A549 (cell line): Measurements from ENCODE around the gene CHMP1B. TPM values are rescaled to one million over a fixed set of nuclear protein-coding genes. Genes with fewer than 3 reads are reported as not detected.

Experiments
- ATAC-seq, 2 experiments: fragments of 200-7000 bp in 1 of 2; fragments of >200 bp in 1 of 2; cut with Nextera tagmentation in 1 of 2; cut with Tn5 transposase in 1 of 2; 3 replicates each; pipeline versions ENCODE4 v1.8.0 to v1.9.1; 2018 to 2020; ENCODE audit warnings: mild to moderate bottlenecking in 1 of 2, moderate library complexity in 1 of 2
- CTCF ChIA-PET: fragments of 300-600 bp; sonication (Branson Sonifier 250); formaldehyde crosslinking; extraction: SDS; loops from one replicate; lab custom pipeline; 2021; ENCODE audit warnings: antibody characterized with exemption, inconsistent platforms; lab: Yijun Ruan, JAX
- POLR2A ChIA-PET: fragments of 350-600 bp; formaldehyde crosslinking; extraction: SDS; loops from one replicate; lab custom pipeline; 2021; ENCODE audit warnings: antibody characterized with exemption, inconsistent platforms; lab: Yijun Ruan, JAX
- DNase-seq, 2 experiments: peaks; one replicate each; pipeline versions ENCODE4 v3.0.0 to v3.0.0-alpha.2; 2011 to 2016; ENCODE audit warnings: low read depth in 1 of 2, low spot score in 1 of 2
- FAIRE-seq: peaks from 2 replicates; lab custom pipeline; 2011; peaks lifted over from hg19 to GRCh38; lab: Jason Lieb, UNC
- H3K27ac ChIP-seq, 2 experiments: fragments of >200 bp; sonication (Bioruptor Twin); formaldehyde crosslinking; 3 replicates each; pipeline ENCODE4 v1.5.1; 2016 to 2017
- H3K4me1 ChIP-seq: fragments of >200 bp; sonication (Bioruptor Twin); formaldehyde crosslinking; 3 replicates; pipeline ENCODE4 v1.6.1; 2016
- H3K4me2 ChIP-seq: fragments of >200 bp; sonication (Bioruptor Twin); formaldehyde crosslinking; 3 replicates; pipeline ENCODE4 v1.6.1; 2016
- H3K4me3 ChIP-seq: fragments of >200 bp; sonication (Bioruptor Twin); formaldehyde crosslinking; 3 replicates; pipeline ENCODE4 v1.5.1; 2016
- H3K9me3 ChIP-seq: fragments of >200 bp; sonication (Bioruptor Twin); formaldehyde crosslinking; 3 replicates; pipeline ENCODE4 v1.6.1; 2016
- ATOH8 ChIP-seq: fragments of 250-450 bp; sonication (Bioruptor Pico); IDR thresholded peaks from 2 replicates; pipeline ENCODE4 v1.5.0; 2020; ENCODE audit warnings: low read depth, mild to moderate bottlenecking, moderate library complexity
- BCL3 ChIP-seq: fragments of >200 bp; sonication (Bioruptor Twin); formaldehyde crosslinking; IDR thresholded peaks from 3 replicates; pipeline ENCODE4 v1.6.1; 2016
- CBX2 ChIP-seq: fragments of 200-600 bp; sonication (generic); IDR thresholded peaks from 2 replicates; pipeline ENCODE4 v1.6.1; 2016; ENCODE audit warnings: low read depth, mild to moderate bottlenecking, borderline replicate concordance
- CEBPB ChIP-seq, 2 experiments: fragments of >200 bp in 1 of 2; sonication (Bioruptor Twin) in 1 of 2; formaldehyde crosslinking in 1 of 2; IDR thresholded peaks; 2 replicates each; pipeline ENCODE4 v1.6.1; 2012 to 2016
- CTCF ChIP-seq: fragments of >200 bp; sonication (Bioruptor Twin); formaldehyde crosslinking; IDR thresholded peaks from 3 replicates; pipeline ENCODE4 v1.5.1; 2016
- EHMT2 ChIP-seq: fragments of 200-600 bp; sonication (generic); IDR thresholded peaks from 2 replicates; pipeline ENCODE4 v1.6.1; 2016; ENCODE audit warnings: antibody characterized with exemption, low read depth, mild to moderate bottlenecking, moderate library complexity
- ESRRA ChIP-seq: fragments of 150-350 bp; IDR thresholded peaks from 2 replicates; pipeline ENCODE4 v1.6.1; 2014; ENCODE audit warnings: mild to moderate bottlenecking, low read length, borderline replicate concordance
- FOXS1 ChIP-seq: fragments of 250-450 bp; sonication (Bioruptor Pico); IDR thresholded peaks from 2 replicates; pipeline ENCODE4 v1.5.0; 2020; ENCODE audit warnings: mild to moderate bottlenecking, moderate library complexity
- HDAC2 ChIP-seq: fragments of 200-600 bp; sonication (generic); IDR thresholded peaks from 2 replicates; pipeline ENCODE4 v1.6.1; 2016
- HEYL ChIP-seq: fragments of 250-450 bp; sonication (Bioruptor Pico); IDR thresholded peaks from 2 replicates; pipeline ENCODE4 v1.8.0; 2021; ENCODE audit warnings: mild to moderate bottlenecking, moderate library complexity
- HOXA7 ChIP-seq: fragments of 250-450 bp; sonication (Bioruptor Pico); IDR thresholded peaks from 2 replicates; pipeline ENCODE4 v1.5.0; 2020; ENCODE audit warnings: mild to moderate bottlenecking, moderate library complexity
- JUN ChIP-seq, 2 experiments: fragments of >200 bp; sonication (Bioruptor Twin); formaldehyde crosslinking; IDR thresholded peaks; 2 replicates in 1 of 2; 3 replicates in 1 of 2; pipeline ENCODE4 v1.6.1; 2016 to 2017
- MAFK ChIP-seq: fragments of 450-650 bp; IDR thresholded peaks from 2 replicates; pipeline ENCODE4 v1.6.1; 2014; ENCODE audit not compliant: partially characterized antibody
- MAX ChIP-seq: IDR thresholded peaks from 2 replicates; pipeline ENCODE4 v1.6.1; 2012
- PHF8 ChIP-seq: fragments of 200-600 bp; sonication (generic); IDR thresholded peaks from 2 replicates; pipeline ENCODE4 v1.6.1; 2016; ENCODE audit warnings: low read depth, mild to moderate bottlenecking, antibody characterized with exemption, moderate library complexity, borderline replicate concordance
- POLR2A ChIP-seq: IDR thresholded peaks from 2 replicates; pipeline ENCODE4 v1.6.1; 2012; ENCODE audit warnings: mild to moderate bottlenecking, low read length
- RAD21 ChIP-seq, 2 experiments: fragments of >200 bp in 1 of 2; sonication (Bioruptor Twin) in 1 of 2; formaldehyde crosslinking in 1 of 2; IDR thresholded peaks in 1 of 2; conservative IDR thresholded peaks in 1 of 2; 2 replicates in 1 of 2; 3 replicates in 1 of 2; pipeline ENCODE4 v1.6.1; 2012 to 2018; ENCODE audit warnings: inconsistent platforms in 1 of 2
- RFX5 ChIP-seq: fragments of 450-650 bp; IDR thresholded peaks from 2 replicates; pipeline ENCODE4 v1.7.1; 2014; ENCODE audit warnings: antibody characterized with exemption, mild to moderate bottlenecking, moderate library complexity
- RNF2 ChIP-seq: fragments of 200-600 bp; sonication (generic); IDR thresholded peaks from 2 replicates; pipeline ENCODE4 v1.6.1; 2016; ENCODE audit warnings: low read depth, mild to moderate bottlenecking, antibody characterized with exemption, moderate library complexity, borderline replicate concordance
- SREBF2 ChIP-seq: fragments of 450-650 bp; IDR thresholded peaks from 2 replicates; pipeline ENCODE4 v1.6.1; 2014; ENCODE audit warnings: mild to moderate bottlenecking, moderate library complexity
- USF2 ChIP-seq: fragments of 450-650 bp; IDR thresholded peaks from 2 replicates; pipeline ENCODE4 v1.6.1; 2014; ENCODE audit warnings: antibody characterized with exemption
- WGBS: methylation state at CpG from one replicate; pipeline ENCODE4 v1.1.6; 2017; ENCODE audit errors: missing lambda C conversion rate; 5-methylcytosine and 5-hydroxymethylcytosine counted together
- polyA plus RNA-seq, 4 experiments: library from polyadenylated mRNA; depleted of rRNA in 3 of 4; stranded (reverse); fragments of >200 nt; fragmentation: RNase III in 1 of 4; extraction: RNeasy Plus Mini Kit Qiagen cat#74134 plus additional on column Dnase treatment in 1 of 4; gene quantifications; 2 replicates in 3 of 4; 3 replicates in 1 of 4; pipeline ENCODE4 v1.2.3, GENCODE V29; 2011 to 2017

The CHMP1B gene
- polyA plus RNA-seq, 2 of the 4 experiments (the other 2 are of a cell fraction): 44.9 to 60.8 TPM

- no peaks in the 10 kb centered on the region; the same call in 2 of the 3 replicates for H3K9me3 ChIP-seq
- ATAC-seq (no peak), DNase-seq (no peak), FAIRE-seq (no peak)
- CTCF ChIA-PET: interaction anchor here (1.4 to 1.8 kb wide), 2 partner anchors 69 to 78 kb away, joined by 6 to 7 read pairs; no protein-coding TSS in a partner anchor
- no peak overlapping the region for H3K4me3 ChIP-seq
- H3K4me1 ChIP-seq: peaks cover 30% of the 10 kb centered on the region
- TF ChIP-seq RAD21 (conservative IDR thresholded peaks at IDR 0.05 in 1 of 2, IDR thresholded peaks at IDR 0.05 in 1 of 2) (no peak), BCL3 (no peak), MAFK (no peak), RNF2 (no peak), USF2 (no peak), POLR2A (no peak), EHMT2 (no peak), CBX2 (no peak), SREBF2 (no peak), RFX5 (no peak), PHF8 (no peak)
- no peak overlapping the region for H3K4me2 ChIP-seq
- WGBS: 94% methylated on average over 2 of the region's 3 CpGs
- no peak overlapping the region; a peak in 1 of 6 replicates for H3K27ac ChIP-seq
- POLR2A ChIA-PET: no interaction called here
These were observed 40.8 kb upstream of the CHMP1B start for GRCh38 chr18:11810379-11810778.

GRCh38 chr18:11811009-11811408 lies 40.2 kb upstream of the CHMP1B start:
- no peak for FAIRE-seq
- H3K4me3 ChIP-seq: no peak overlapping the region
- 94% methylated on average over 11 of the region's 11 CpGs for WGBS
- TF ChIP-seq PHF8 (no peak), HEYL (CRISPR knock-in tag) (no peak), HDAC2 (no peak), CTCF (no peak), HOXA7 (no peak)
- no peak for ATAC-seq
- H3K4me2 ChIP-seq: no peak overlapping the region
- ChIA-PET POLR2A (no interaction called here), CTCF (interaction anchor here (1.4 to 1.8 kb wide), 3 partner anchors 69 to 184 kb away, joined by 3 to 7 read pairs (median 6); no protein-coding TSS in a partner anchor)
- no peak overlapping the region; a peak in 1 of 6 replicates for H3K27ac ChIP-seq
- H3K9me3 ChIP-seq: no peaks in the 10 kb centered on the region; the same call in 2 of the 3 replicates
- H3K4me1 ChIP-seq: peaks cover 27% of the 10 kb centered on the region
- no peak for DNase-seq

GRCh38 chr18:11817229-11817628 lies 34.0 kb upstream of the CHMP1B start:
- POLR2A ChIA-PET: no interaction called here
- TF ChIP-seq CEBPB (IDR thresholded peaks at IDR 0.05) (no peak), JUN (IDR thresholded peaks at IDR 0.05) (no peak), ESRRA (no peak), CTCF (no peak), ATOH8 (CRISPR knock-in tag) (no peak), EHMT2 (no peak), FOXS1 (no peak), MAX (no peak)
- no peaks in the 10 kb centered on the region for H3K9me3 ChIP-seq
- no peak overlapping the region for H3K4me3 ChIP-seq
- H3K4me2 ChIP-seq: no peak overlapping the region
- no peak for FAIRE-seq
- 65% methylated on average over 6 of the region's 6 CpGs for WGBS
- no peak for ATAC-seq
- H3K4me1 ChIP-seq: no peaks in the 10 kb centered on the region
- H3K27ac ChIP-seq: no peak overlapping the region
- DNase-seq: no peak
- CTCF ChIA-PET: interaction anchor here (1.7 kb wide), 1 partner anchor 9 kb away, joined by 3 read pairs; no protein-coding TSS in a partner anchor
